K562 (cell line): ENCODE data around the gene FAM107B. TPM values are rescaled to one million over a fixed set of nuclear protein-coding genes. Genes with fewer than 3 reads are reported as not detected.

Source experiments
- ATAC-seq: fragments of 200-7000 bp; cut with Tn5 transposase; 3 replicates; pipeline ENCODE4 v1.9.1; 2020; ENCODE audit warnings: moderate library complexity
- BruUV-seq: library from RNA; stranded (reverse); fragments of 400-500 nt; replicated peaks from 2 replicates; lab custom pipeline; 2021; lab: Mats Ljungman, UMichigan
- CTCF ChIA-PET: fragments of 300-600 bp; formaldehyde crosslinking; extraction: SDS; loops from one replicate; lab custom pipeline; 2021; ENCODE audit warnings: low intra/inter-chr PET ratio; lab: Yijun Ruan, JAX
- POLR2A ChIA-PET: fragments of 300-600, 350-650 bp; sonication (Branson Sonifier 250); formaldehyde crosslinking; extraction: SDS; loops from one replicate; lab custom pipeline; 2021; ENCODE audit warnings: antibody characterized with exemption, inconsistent platforms; lab: Yijun Ruan, JAX
- DNase-seq, 4 experiments: peaks; one replicate each; pipeline versions ENCODE4 v3.0.0 to v3.0.0-alpha.2; 2011 to 2018; ENCODE audit warnings: low spot score in 3 of 4, mixed read lengths in 3 of 4; ENCODE audit errors: extremely low read depth in 1 of 4
- FAIRE-seq: peaks from 2 replicates; lab custom pipeline; 2011; peaks lifted over from hg19 to GRCh38; lab: Jason Lieb, UNC
- H2AFZ ChIP-seq: 2 replicates; pipeline ENCODE4 v1.6.0; 2011; ENCODE audit warnings: low read depth, low read length, control low read depth, inconsistent platforms
- H3K27ac ChIP-seq: fragments of 200-600 bp; 3 replicates; pipeline ENCODE4 v1.8.0; 2011; ENCODE audit warnings: low read depth, mild to moderate bottlenecking, control low read depth, inconsistent platforms, low read length, moderate library complexity, mixed read lengths; ENCODE audit errors: extremely low read depth
- H3K27me3 ChIP-seq, 2 experiments: fragments of 300-600 bp in 1 of 2; 2 replicates in 1 of 2; 3 replicates in 1 of 2; pipeline versions ENCODE4 v1.6.0 to v1.8.0; 2011; ENCODE audit warnings: inconsistent platforms in 2 of 2, low read length in 2 of 2, mild to moderate bottlenecking in 1 of 2, mixed read lengths in 1 of 2, moderate library complexity in 1 of 2; ENCODE audit not compliant: control insufficient read depth in 2 of 2, insufficient read depth in 2 of 2
- H3K36me3 ChIP-seq: fragments of 300-600 bp; 3 replicates; pipeline ENCODE4 v1.8.0; 2011; ENCODE audit warnings: mild to moderate bottlenecking, low read length, inconsistent platforms; ENCODE audit not compliant: control insufficient read depth, insufficient read depth
- H3K4me1 ChIP-seq, 2 experiments: fragments of 200-600 bp in 1 of 2; replicated peaks in 1 of 2; 2 replicates in 1 of 2; 3 replicates in 1 of 2; pipeline versions ENCODE4 v1.5.1 to v1.8.0; 2011; ENCODE audit warnings: inconsistent platforms in 2 of 2, low read length in 2 of 2, mild to moderate bottlenecking in 1 of 2, mixed read lengths in 1 of 2, moderate library complexity in 1 of 2; ENCODE audit not compliant: control insufficient read depth in 2 of 2, insufficient read depth in 2 of 2
- H3K4me2 ChIP-seq: 2 replicates; pipeline ENCODE4 v1.6.1; 2011; ENCODE audit warnings: low read length, control low read depth, inconsistent platforms, mixed read lengths; ENCODE audit not compliant: insufficient read depth
- H3K4me3 ChIP-seq: fragments of 200-600 bp; sonication (generic), shearing (Covaris generic); 2 replicates; pipeline ENCODE4 v1.5.1; 2016; ENCODE audit warnings: control low read depth, inconsistent platforms
- H3K79me2 ChIP-seq: fragments of 200-600 bp; 3 replicates; pipeline ENCODE4 v1.8.0; 2011; ENCODE audit warnings: low read length, inconsistent platforms; ENCODE audit not compliant: control insufficient read depth, insufficient read depth
- H3K9ac ChIP-seq, 2 experiments: 2 replicates each; pipeline versions ENCODE4 v1.6.0 to v1.6.1; 2011; ENCODE audit warnings: low read depth in 2 of 2, low read length in 2 of 2, control low read depth in 1 of 2, inconsistent platforms in 1 of 2, mild to moderate bottlenecking in 1 of 2, mixed read lengths in 1 of 2; ENCODE audit not compliant: insufficient read depth in 1 of 2
- H3K9me1 ChIP-seq: one replicate; pipeline ENCODE4 v1.6.0; 2011; ENCODE audit warnings: inconsistent platforms, mild to moderate bottlenecking, low read length, moderate library complexity; ENCODE audit not compliant: control insufficient read depth, insufficient read depth
- H3K9me3 ChIP-seq: replicated peaks from 2 replicates; pipeline ENCODE4 v1.5.1; 2011; ENCODE audit warnings: low read depth, low read length, inconsistent platforms; ENCODE audit not compliant: control insufficient read depth, insufficient read depth
- H4K20me1 ChIP-seq: replicated peaks from 2 replicates; pipeline ENCODE4 v1.6.1; 2011; ENCODE audit warnings: low read length, inconsistent platforms, mixed read lengths; ENCODE audit not compliant: control insufficient read depth, insufficient read depth
- BRCA1 ChIP-seq, 2 experiments: fragments of 450-650 bp in 1 of 2; sonication (generic) in 1 of 2; formaldehyde crosslinking in 1 of 2; IDR thresholded peaks; 2 replicates each; pipeline versions ENCODE4 v1.5.0 to v1.6.1; 2017 to 2020; ENCODE audit warnings: mild to moderate bottlenecking in 1 of 2, missing genetic modification reagents in 1 of 2
- CREB3 ChIP-seq: fragments of 450-650 bp; conservative IDR thresholded peaks from 2 replicates; pipeline ENCODE4 v1.6.1; 2016; ENCODE audit warnings: missing genetic modification characterization, low read depth, mild to moderate bottlenecking, missing compliant biosample characterization, moderate library complexity
- CREB5 ChIP-seq: fragments of 250-450 bp; sonication (Bioruptor Pico); IDR thresholded peaks from 2 replicates; pipeline ENCODE4 v1.5.0; 2020; ENCODE audit warnings: mild to moderate bottlenecking
- ETS1 ChIP-seq: conservative IDR thresholded peaks from 2 replicates; pipeline ENCODE4 v1.6.1; 2011; ENCODE audit warnings: low read depth, mild to moderate bottlenecking, low read length; ENCODE audit not compliant: control insufficient read depth
- HMGN3 ChIP-seq: IDR thresholded peaks from 2 replicates; pipeline ENCODE4 v1.6.1; 2011; ENCODE audit warnings: borderline replicate concordance, low read depth, mild to moderate bottlenecking, mixed read lengths, low read length; ENCODE audit not compliant: insufficient read length; ENCODE audit errors: extremely low read depth
- RBM22 ChIP-seq: fragments of 200-400 bp; formaldehyde crosslinking; IDR thresholded peaks from 2 replicates; pipeline ENCODE4 v1.6.1; 2018; ENCODE audit warnings: low read length, low read depth; ENCODE audit not compliant: poor library complexity, severe bottlenecking
- SRSF1 ChIP-seq: fragments of 200-400 bp; formaldehyde crosslinking; IDR thresholded peaks from 2 replicates; pipeline ENCODE4 v1.6.1; 2017; ENCODE audit warnings: mild to moderate bottlenecking, low read depth, low read length, moderate library complexity
- TSHZ1 ChIP-seq: fragments of 250-450 bp; sonication (Bioruptor Pico); IDR thresholded peaks from 2 replicates; pipeline ENCODE4 v1.4.0; 2020; ENCODE audit warnings: mild to moderate bottlenecking, moderate library complexity
- ZBTB49 ChIP-seq: sonication (generic); formaldehyde crosslinking; IDR thresholded peaks from 2 replicates; pipeline ENCODE4 v1.8.0; 2022; ENCODE audit warnings: missing genetic modification reagents, mild to moderate bottlenecking, borderline replicate concordance
- ZNF23 ChIP-seq: fragments of 250-450 bp; sonication (Bioruptor Pico); IDR thresholded peaks from 2 replicates; pipeline ENCODE4 v1.4.0; 2020; ENCODE audit warnings: mild to moderate bottlenecking
- WGBS: fragments of 100-300 bp; shearing (Covaris generic); methylation state at CpG from one replicate; pipeline ENCODE4 v1.1.6; 2016; ENCODE audit warnings: low coverage, mixed read lengths; ENCODE audit not compliant: insufficient coverage; ENCODE audit errors: missing lambda C conversion rate; 5-methylcytosine and 5-hydroxymethylcytosine counted together
- in situ Hi-C: fragments of 300-500 bp; cut with MboI; formaldehyde crosslinking; loops from 4 replicates; pipeline ENCODE4 v1.15.0; 2018; ENCODE audit warnings: inconsistent platforms, mixed read lengths
- intact Hi-C: fragments of 100-400 bp; cut with micrococcal nuclease; formaldehyde crosslinking; loops from 2 replicates; pipeline ENCODE4 v1.14.2; 2022
- polyA plus RNA-seq, 8 experiments: library from polyadenylated mRNA; depleted of rRNA in 4 of 8; stranded (reverse) in 5 of 8; unstranded in 3 of 8; fragments of >200 nt; fragmentation: Nextera tagmentation in 2 of 8; fragmentation: Illumina TruSeq in 1 of 8; extraction: Ambion mirVana in 2 of 8; extraction: Trizol in 1 of 8; gene quantifications; 2 replicates each; pipeline versions ENCODE4 v1.2.1 to v1.2.3, GENCODE V29; 2011 to 2014; ENCODE audit warnings: inconsistent platforms in 1 of 8, missing spikeins in 1 of 8
- total RNA-seq, 7 experiments: library from RNA; depleted of rRNA in 6 of 7; stranded (reverse); fragments of >200 nt in 6 of 7; fragmentation: Illumina TruSeq in 2 of 7; extraction: Trizol in 2 of 7; gene quantifications; 2 replicates each; pipeline versions ENCODE4 v1.2.1 to v1.2.3, GENCODE V29; 2011 to 2021; ENCODE audit warnings: low replicate concordance in 1 of 7

The FAM107B gene
- total and polyA plus RNA-seq, 9 of the 15 experiments (the other 6 are each of a cell fraction or from before 2014, with no cell fraction given), result 0.40 to 2.8 (median 1.4) TPM

- no peak for TF ChIP-seq BRCA1 (IDR thresholded peaks at IDR 0.05)
- no peak for TF ChIP-seq BRCA1 (CRISPR knock-in tag; IDR thresholded peaks at IDR 0.05)
- no peak for TF ChIP-seq ZBTB49 (CRISPR knock-in tag)
- no peak for TF ChIP-seq CREB5 (CRISPR knock-in tag)
Observed at GRCh38 chr10:14727924-14728323, 46.8 kb downstream of the FAM107B start (continued).

GRCh38 chr10:14727465-14727864 is 47.2 kb downstream of the FAM107B start:
- no peaks in the 10 kb centered on the region for H3K4me1 ChIP-seq
- H4K20me1 ChIP-seq, result no peaks in the 10 kb centered on the region
- no TSS peak for BruUV-seq
- H3K9me1 ChIP-seq, result no peaks in the 10 kb centered on the region
- H3K27me3 ChIP-seq, result peaks cover 6 to 12% of the 10 kb centered on the region in 2 experiments; a peak in 4 of 5 replicates
- H3K4me3 ChIP-seq, result no peak overlapping the region
- WGBS, result 0% methylated on average over 1 of the region's 1 CpG
- no peak for FAIRE-seq
- H3K9me3 ChIP-seq, result no peaks in the 10 kb centered on the region
- no peaks in the 10 kb centered on the region for H3K79me2 ChIP-seq
- in situ Hi-C loops (no loop called here), intact Hi-C loops (no loop called here)
- no peak for ATAC-seq
- H3K9ac ChIP-seq, result no peak overlapping the region
- ChIA-PET POLR2A (no interaction called here), CTCF (no interaction called here)
- H3K4me2 ChIP-seq, result no peak overlapping the region
- DNase-seq, result no peak
- H3K36me3 ChIP-seq, result no peaks in the 10 kb centered on the region
- no peak overlapping the region for H3K27ac ChIP-seq
- H2AFZ ChIP-seq, result no peak overlapping the region
- no peak for TF ChIP-seq RBM22
- no peak for TF ChIP-seq CREB3 (tag)
- TF ChIP-seq TSHZ1 (CRISPR knock-in tag), result no peak
- TF ChIP-seq SRSF1, result no peak
- TF ChIP-seq HMGN3, result no peak
- no peak for TF ChIP-seq ETS1
- no peak for TF ChIP-seq ZNF23 (CRISPR knock-in tag)
